NCI-H2196 (cell line): Measurements from ENCODE around the gene NECTIN2.
"Not testable (repeated sequence)": the region's sequence is repeated elsewhere in the genome, so short reads cannot be mapped to it uniquely, and the experiment has no call there.

Experiments used
- DNase-seq: peaks from one replicate; lab custom pipeline; 2025; ENCODE audit not compliant: unreplicated experiment; lab: John Stamatoyannopoulos, UW

The NECTIN2 gene

GRCh38 chr19:44882063-44882462 lies 36.0 kb downstream of the NECTIN2 start:
- DNase-seq = no peak

- not testable (repeated sequence) for DNase-seq
These were observed 36.7 kb downstream of the NECTIN2 start for GRCh38 chr19:44882619-44883397.

GRCh38 chr19:44883922-44884321 lies 37.8 kb downstream of the NECTIN2 start:
- DNase-seq = no peak

- no peak for DNase-seq
These were observed 38.5 kb downstream of the NECTIN2 start for GRCh38 chr19:44884566-44884965.

GRCh38 chr19:44886141-44886540 lies 40.0 kb downstream of the NECTIN2 start:
- DNase-seq = no peak

- no peak for DNase-seq
These were observed 41.6 kb downstream of the NECTIN2 start for GRCh38 chr19:44887648-44888047.

- DNase-seq = not testable (repeated sequence)
These were observed 42.2 kb downstream of the NECTIN2 start for GRCh38 chr19:44888335-44888734.

- no peak for DNase-seq
These were observed 43.8 kb downstream of the NECTIN2 start for GRCh38 chr19:44889830-44890365.

- peak; percentile 100 for DNase-seq
These were observed 44.4 kb downstream of the NECTIN2 start for GRCh38 chr19:44890366-44891015.

GRCh38 chr19:44891016-44891882 lies 45.2 kb downstream of the NECTIN2 start, which contains the start of gene TOMM40:
TSS of gene TOMM40 (plus strand) at chr19:44891254. CDS start at chr19:44891416, 162 bp downstream.
- DNase-seq = peak; percentile 100

- no peak for DNase-seq
These were observed 46.8 kb downstream of the NECTIN2 start for GRCh38 chr19:44892932-44893331.

- DNase-seq = no peak
These were observed 47.4 kb downstream of the NECTIN2 start for GRCh38 chr19:44893332-44894051.

GRCh38 chr19:44894052-44894400 lies 47.9 kb downstream of the NECTIN2 start:
- DNase-seq = no peak

- DNase-seq = no peak
These were observed 48.8 kb downstream of the NECTIN2 start for GRCh38 chr19:44894946-44895345.

GRCh38 chr19:44897835-44898234 lies 51.7 kb downstream of the NECTIN2 start:
- DNase-seq = no peak

GRCh38 chr19:44900328-44901244 lies 54.5 kb downstream of the NECTIN2 start:
- no peak for DNase-seq

GRCh38 chr19:44903216-44903601 lies 57.1 kb downstream of the NECTIN2 start:
- DNase-seq = no peak

GRCh38 chr19:44903602-44904425 lies 57.7 kb downstream of the NECTIN2 start:
- DNase-seq = peak; percentile 76
